Sciatic nerve (tissue), 2 donors: Measurements from ENCODE around the gene SMARCC2. TPM values are rescaled to one million over a fixed set of nuclear protein-coding genes. Genes with fewer than 3 reads are reported as not detected.
A peak's percentile ranks its signal among the peaks of the same experiment; 100 is the strongest.

Experiments used
- ATAC-seq: fragments of 200-7000 bp; cut with Tn5 transposase; one replicate; pipeline ENCODE4 v1.9.1; 2020; ENCODE audit warnings: mild to moderate bottlenecking, moderate library complexity
- DNase-seq: peaks from one replicate; pipeline ENCODE4 v3.0.0-alpha.2; 2020; ENCODE audit warnings: low spot score
- intact Hi-C: fragments of 100-400 bp; cut with DNase I; formaldehyde crosslinking; loops from one replicate; pipeline ENCODE4 v1.14.2; 2022
- total RNA-seq: library from RNA; stranded (reverse); fragmentation: NEBNext Ultra II Directional; extraction: Animal tissue kit (Norgen Biotek cat#: 25700); gene quantifications from one replicate; pipeline ENCODE4 v1.2.1, GENCODE V29; 2021
- donor health status: DM: no; HTN: no; CAD: no.
- donor health status: DM: no; HTN: no; CAD: no.

Gene SMARCC2
- 160 TPM for total RNA-seq

DNA sequence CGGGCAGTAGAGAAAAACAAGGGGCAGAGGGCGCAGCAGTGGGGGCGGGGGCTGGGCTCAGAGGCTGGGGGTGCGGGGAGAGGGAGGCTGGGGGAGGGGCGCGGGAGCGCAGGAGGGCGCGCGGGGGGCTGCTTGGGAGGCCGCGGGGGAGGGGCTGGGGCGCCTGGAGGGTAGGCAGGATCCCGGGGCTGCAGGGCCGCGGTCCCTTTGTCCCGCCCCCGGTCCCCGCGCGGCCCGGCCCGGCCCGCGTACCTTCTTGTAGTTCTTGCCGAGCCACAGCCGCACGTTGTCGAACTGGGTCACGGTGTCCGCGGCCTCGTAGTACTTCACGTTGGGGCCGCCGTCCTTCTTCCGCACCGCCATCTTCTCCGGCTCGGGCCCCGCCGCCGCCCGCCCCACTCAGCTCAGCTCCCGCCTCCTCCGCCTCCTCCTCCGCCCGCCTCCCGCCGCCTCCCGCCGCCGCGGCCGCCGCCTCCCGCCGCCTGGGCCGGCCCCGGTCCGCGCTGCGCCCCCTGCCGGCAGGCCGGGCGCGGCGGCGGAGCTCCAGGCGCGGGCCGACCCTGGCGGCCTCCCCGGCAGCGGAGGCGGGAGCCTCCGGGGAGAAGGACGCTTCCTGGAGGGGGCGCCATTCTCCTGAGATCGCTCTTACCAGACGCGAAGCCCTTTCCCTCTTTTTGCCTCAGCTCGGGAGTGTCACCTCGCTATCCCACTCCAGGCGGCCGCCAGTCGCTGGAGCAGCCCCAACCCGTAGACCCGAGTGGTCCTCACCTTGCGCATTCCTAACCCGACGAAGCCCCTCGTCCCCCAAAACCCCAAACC lies at the start of gene SMARCC2:
SMARCC2 (minus strand) TSS at position 385 of the 819 bp plus-strand sequence; CDS start at position 363, 22 bp downstream.
- ATAC-seq (peak; percentile 92), DNase-seq (peak; percentile 96)
- intact Hi-C loops: no loop called here

DNA sequence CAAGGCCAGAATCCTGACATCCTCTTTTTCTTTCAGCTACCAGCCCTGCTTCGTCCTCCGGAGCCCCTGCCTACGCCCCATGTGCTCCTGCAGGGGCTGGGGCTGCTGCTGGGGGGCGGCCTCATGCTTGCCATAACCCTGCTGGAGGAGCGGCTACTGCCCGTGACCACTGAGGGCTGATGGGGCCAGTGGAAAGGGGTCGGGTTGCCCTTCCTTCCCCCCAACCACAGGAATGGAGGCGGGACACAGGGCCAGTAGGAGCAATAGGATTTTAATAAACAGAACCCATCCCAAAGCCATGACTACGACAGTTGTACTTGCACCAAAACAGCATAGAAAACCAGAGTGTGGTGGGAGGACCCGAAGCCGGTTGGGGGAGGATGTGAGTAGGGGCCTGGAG lies 48.3 kb upstream of the SMARCC2 start:
- no peak for DNase-seq
- ATAC-seq: peak; percentile 32
- intact Hi-C loops: no loop called here

DNA sequence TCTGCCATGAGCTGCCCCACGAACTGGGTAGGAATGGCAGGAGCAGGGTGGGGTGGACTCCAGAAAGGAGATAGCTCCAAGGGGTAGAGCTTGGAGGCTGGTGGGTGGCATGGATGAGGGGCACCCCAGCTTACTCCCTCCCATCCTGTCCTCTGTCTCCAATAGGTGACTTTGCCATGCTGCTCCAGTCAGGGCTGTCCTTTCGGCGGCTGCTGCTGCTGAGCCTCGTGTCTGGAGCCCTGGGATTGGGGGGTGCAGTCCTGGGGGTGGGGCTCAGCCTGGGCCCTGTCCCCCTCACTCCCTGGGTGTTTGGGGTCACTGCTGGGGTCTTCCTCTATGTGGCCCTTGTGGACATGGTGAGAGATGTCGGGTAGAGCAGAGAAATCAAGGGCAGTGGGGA lies 47.7 kb upstream of the SMARCC2 start:
- DNase-seq: no peak
- peak; percentile 40 for ATAC-seq
- intact Hi-C loops: no loop called here

DNA sequence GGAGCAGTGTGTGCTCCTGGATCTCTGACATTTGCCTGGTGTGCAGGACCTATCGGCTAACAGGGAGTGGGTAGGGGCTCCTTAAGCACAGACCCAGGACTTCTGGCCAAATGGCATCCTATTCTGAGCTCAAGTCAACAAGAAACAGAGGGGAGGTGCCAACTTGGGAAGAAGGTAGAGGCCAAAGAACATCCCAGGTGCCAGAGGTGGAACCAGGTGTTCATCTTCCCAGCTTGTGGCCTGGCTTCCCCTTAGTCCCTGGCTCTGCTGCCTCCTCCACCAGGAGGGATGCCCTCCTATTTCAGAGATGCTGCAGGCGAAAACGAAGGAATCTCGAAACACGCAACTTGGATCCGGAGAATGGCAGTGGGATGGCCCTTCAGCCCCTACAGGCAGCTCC lies 46.8 kb upstream of the SMARCC2 start:
- DNase-seq: no peak
- ATAC-seq: no peak
- intact Hi-C loops: no loop called here

DNA sequence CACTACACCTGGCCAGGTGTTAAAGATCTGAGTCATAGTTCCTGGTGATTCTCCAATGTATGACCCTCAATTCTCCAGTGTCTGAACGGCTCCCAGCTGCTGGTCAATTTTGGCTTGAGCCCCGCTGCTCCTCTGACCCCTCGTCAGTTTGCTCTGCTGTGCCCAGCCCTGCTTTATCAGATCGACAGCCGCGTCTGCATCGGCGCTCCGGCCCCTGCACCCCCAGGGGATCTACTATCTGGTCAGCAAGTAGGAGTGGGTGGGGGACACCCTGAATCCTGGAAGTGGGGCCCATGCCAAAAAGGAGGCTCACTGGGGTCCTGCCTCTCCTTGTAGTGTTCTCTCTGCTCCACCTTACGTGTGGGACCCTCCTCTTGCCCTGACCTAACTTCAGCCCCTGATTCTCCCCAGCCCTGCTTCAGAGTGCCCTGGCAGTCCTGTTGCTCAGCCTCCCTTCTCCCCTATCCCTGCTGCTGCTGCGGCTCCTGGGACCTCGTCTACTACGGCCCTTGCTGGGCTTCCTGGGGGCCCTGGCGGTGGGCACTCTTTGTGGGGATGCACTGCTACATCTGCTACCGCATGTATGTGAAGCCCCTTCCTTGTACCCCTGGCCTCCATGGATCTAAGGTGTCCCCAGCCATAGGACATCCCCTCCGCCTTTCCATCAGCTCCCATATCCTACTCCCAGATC lies 45.6 kb upstream of the SMARCC2 start:
- no peak for DNase-seq
- ATAC-seq: no peak
- intact Hi-C loops: loop anchor here (5.0 kb wide), 1 partner anchor 187 kb away; no protein-coding TSS in a partner anchor

DNA sequence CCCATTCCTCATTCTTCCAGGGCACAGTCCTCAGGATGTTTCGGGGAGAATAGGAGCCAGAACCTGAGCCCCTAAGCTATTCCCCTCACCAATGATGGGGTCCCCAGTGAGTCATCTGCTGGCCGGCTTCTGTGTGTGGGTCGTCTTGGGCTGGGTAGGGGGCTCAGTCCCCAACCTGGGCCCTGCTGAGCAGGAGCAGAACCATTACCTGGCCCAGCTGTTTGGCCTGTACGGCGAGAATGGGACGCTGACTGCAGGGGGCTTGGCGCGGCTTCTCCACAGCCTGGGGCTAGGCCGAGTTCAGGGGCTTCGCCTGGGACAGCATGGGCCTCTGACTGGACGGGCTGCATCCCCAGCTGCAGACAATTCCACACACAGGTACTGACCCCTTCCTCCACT lies 41.9 kb upstream of the SMARCC2 start:
- ATAC-seq (no peak), DNase-seq (no peak)
- intact Hi-C loops: loop anchor here (5.0 kb wide), 1 partner anchor 191 kb away; no protein-coding TSS in a partner anchor

DNA sequence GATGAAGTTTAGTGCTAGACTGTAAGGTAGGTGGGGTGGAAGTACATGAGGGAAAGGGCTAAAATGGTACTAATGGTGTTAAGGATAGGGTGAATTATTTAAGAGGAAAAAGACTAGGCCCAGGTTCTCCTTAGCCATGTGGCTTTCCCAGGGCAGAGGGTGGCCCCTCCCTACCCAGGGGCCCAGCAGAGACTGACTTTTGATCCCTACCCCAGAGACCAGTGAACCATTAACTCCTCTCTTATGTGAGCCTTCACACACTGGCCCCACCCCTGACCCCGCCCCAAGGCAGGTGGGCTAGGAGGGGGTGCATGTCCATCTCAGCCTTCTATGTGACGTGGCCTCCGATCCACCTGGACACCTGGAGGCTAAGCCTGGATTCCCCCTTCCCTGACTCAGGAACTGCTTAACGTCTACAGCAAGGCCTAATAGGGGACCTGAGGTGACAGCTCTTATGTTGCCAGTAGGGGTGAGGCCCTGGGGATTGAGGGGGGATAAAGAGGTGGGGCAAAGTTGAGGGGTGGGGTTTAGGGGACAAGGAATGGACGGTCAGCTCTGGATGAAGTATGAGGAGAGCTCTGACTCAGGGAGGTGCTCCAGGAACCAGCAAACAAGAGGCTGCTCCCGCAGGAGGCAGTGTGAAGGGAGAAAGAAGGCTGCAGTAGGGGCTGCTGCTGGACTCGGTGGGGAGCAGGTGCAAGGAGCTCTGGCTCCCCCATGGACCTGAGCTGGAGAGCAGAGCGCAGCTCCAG lies 41.3 kb upstream of the SMARCC2 start:
- intact Hi-C loops: loop anchor here (5.0 kb wide), 1 partner anchor 192 kb away; no protein-coding TSS in a partner anchor
- ATAC-seq: no peak

DNA sequence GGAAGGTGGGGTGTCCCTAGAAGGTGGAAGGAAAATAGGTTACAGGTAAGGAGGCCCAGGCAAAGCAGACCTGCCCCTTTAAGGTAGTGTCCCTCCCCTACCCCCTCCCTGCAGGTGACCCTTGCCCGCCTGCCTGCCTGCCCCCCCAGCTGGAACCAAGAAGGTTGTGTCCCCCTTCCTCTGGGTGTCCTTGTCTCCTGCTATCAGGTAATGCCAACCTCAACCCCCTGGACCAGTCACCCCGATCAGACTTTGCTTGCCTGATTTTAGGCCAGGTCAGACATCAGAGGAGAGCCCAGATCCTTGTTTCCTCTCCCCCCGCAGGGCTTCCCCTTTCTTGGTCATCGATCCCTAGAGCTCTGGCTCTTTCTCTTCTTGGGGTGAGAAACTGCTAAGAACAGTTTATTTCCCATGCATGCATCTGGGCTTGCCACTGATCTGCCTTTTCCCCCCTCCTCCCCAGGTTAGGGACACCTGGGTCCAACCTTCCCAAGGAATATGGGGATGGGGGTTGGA lies 40.7 kb upstream of the SMARCC2 start, which contains the start of gene SLC39A5:
SLC39A5 (plus strand) TSS at position 136 of the 516 bp plus-strand sequence. CDS start 1,224 bp downstream, outside the sequence.
- ATAC-seq: no peak
- DNase-seq: no peak
- intact Hi-C loops: loop anchor here (5.0 kb wide), 1 partner anchor 192 kb away; no protein-coding TSS in a partner anchor

More for the DNA sequence above, 41.3 kb upstream of the SMARCC2 start:
- DNase-seq: no peak

DNA sequence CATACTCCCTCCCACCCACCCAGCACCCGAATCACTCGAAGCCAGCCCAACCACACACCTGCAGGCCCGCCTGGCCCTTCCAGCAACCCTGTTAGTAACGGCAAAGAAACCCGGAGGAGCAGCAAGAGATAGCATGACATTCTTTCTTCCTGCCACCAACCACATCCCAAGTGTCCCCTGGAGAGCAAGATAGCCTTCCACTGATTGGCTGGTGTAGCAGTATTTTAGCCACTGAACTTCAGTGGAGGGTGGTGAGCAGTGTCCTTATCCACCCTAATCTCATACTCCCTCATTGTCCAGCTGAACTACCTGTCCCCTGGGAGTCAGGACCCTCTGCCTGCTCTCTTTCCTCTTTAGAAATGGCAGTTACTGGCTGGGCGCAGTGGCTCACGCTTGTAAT lies 39.8 kb upstream of the SMARCC2 start:
- ATAC-seq: no peak
- no peak for DNase-seq
- intact Hi-C loops: no loop called here

DNA sequence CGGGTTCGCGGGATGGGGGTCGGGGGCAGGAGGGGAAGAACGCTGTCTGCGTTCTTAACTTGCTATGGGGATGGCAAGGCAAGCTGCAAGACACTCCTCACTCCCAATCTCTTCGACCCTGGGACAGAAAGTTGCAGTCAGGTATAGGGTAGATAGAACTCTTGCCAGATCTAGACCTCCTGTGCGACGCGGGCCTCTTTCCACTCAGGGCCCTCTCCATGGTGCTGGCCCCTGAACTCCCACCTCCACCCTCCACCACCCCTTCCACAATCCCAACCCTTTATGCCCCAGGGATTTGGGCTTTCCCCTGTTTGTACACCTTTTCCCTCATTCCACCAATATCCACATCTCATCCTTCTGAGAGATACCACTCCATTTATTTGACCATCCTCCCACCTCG lies 35.7 kb upstream of the SMARCC2 start:
- intact Hi-C loops: no loop called here
- DNase-seq (no peak), ATAC-seq (no peak)

DNA sequence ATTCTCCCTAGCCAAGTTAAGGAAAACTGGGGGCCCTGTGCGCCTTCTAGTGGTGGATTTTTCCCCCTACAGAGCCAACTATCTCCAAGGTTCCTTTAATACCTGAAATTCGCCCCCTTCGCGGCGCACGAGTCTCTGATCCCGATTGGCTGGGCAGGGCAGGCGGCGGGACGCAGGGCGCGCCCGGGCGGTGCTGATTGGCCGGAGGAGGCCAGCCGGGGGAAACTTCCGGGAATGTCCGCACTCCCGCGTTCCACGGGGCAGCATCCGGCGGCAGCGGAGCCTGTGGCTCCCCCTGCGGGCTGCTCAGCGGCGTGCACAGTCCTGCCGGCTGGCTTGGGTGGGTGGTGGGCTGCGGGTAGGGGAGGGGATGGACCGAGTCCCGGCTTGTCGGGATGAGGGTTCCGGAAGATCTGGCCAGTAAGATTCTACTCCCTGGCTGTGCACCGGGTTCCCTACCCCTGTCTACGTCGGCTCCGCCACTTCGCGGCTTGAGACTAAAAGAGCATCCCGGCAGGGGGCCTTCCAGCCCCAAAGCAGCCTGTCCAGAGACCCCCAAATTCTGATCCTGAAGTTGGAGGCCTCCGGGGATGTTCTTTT lies 34.9 kb upstream of the SMARCC2 start, which contains the start of gene NABP2:
NABP2 (plus strand) TSS at position 241 of the 600 bp plus-strand sequence. CDS start 515 bp downstream, outside the sequence.
- peak; percentile 91 for ATAC-seq
- peak; percentile 98 for DNase-seq
- intact Hi-C loops: no loop called here

DNA sequence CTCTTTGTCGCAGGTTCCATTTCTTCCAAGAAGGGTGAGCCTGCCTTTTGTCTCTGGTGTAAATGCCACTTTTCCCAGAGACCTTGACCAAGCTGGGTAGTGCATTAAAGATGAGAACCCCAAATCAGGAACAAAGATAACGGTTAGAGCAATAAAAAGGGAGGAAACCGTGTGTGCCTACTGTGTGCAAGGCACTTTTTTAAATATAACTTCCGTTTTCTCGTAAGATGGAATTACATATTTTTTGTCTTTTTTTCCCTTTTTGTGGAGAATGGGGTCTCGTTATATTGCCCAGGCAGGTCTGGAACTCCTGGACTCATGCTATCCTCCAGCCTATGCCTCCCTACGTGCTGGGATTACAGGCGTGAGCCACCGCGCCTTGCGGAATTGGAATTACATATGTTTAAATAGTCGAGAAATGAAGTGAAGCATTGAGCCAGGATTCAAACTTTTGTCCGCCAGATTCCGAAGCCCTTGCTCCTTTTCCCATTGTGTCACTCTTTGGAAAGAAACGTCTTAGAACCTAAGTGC lies 34.4 kb upstream of the SMARCC2 start:
- ATAC-seq: no peak
- DNase-seq: no peak
- intact Hi-C loops: no loop called here

DNA sequence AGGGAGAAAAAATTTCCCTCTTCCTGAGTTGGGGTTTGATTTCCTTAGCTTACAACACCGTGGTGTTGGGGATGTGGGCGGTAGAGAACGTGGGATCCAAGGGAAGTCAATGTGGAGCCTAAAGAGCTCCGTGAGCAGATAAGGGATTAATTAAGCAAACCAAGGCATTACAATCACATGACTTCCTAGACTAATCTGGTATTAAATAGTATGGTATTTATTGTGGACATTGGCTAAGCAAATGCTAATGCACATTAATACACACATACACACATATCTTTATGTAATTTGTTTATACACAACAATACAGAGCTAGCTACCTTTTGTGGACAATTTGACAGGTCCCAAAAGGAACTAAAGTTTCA lies 33.2 kb upstream of the SMARCC2 start:
- ATAC-seq: no peak
- intact Hi-C loops: no loop called here
- no peak for DNase-seq

DNA sequence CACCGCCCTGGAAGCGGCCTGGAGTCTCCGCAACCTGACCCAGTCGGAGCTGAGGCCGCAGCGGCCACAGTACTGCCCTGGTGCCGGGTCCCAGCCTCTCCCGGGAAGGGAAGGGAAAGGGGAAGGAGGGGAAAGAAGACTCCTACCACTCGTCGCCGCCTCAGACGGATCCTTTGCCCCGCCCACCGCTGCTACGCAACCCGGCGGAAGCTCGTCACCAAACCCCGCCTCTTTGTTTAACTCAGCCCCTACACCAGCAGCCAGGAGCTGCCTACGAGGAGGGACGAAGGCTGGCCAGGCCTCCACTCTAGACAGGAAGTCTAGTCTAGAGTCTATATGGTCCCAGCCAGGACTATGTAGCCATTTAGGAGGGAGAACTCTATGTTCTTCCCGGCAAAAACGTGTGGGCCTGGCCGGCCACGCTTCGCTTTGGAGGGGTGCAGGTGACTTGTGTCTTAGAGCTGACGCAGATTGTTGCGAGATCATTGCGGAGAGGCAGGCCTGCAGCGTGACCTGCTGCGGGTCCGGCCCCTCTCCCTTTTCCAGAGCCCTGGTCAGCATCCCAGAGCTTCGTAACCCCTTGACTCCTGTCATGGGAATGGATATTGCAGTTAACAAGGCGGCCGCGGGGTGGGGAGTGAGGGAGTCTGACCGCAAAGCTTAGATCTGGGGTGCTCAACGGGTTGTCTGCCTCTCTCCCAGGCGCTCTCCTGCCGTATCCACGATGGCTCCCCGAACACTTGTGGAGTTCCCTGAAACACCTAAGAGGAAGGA lies 32.7 kb upstream of the SMARCC2 start, which contains the start of gene RNF41:
RNF41 (minus strand) TSS at position 166 of the 774 bp plus-strand sequence. CDS start 7,875 bp downstream, outside the sequence.
- intact Hi-C loops: no loop called here
- DNase-seq (peak; percentile 99), ATAC-seq (peak; percentile 95)

DNA sequence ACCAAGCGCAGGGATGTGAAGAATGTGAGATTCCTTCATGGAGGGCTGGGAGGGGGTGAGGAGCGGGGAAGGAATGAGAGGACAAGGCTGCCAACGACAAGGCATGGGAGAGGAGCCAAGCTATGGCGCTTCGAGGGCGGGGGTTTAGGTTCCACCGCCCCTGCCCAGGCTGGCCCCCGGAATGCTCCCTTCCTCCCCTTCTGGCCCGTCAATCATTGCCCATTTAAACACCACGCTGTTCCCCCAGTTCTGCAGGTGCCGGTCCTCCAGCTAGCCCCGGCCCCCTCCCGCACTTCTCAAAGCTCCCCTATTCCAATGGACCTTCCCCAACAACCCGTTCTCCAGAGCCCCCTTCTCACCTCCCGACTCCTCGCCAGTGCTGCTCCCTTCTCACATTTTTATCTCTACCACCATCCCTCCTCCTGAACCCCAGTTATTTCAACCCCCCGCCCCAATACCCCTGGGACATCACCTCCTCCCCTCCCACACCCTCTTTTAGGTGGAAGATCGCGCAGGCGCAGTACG lies 32.0 kb upstream of the SMARCC2 start:
- peak; percentile 32 for ATAC-seq
- peak; percentile 78 for DNase-seq
- intact Hi-C loops: no loop called here

DNA sequence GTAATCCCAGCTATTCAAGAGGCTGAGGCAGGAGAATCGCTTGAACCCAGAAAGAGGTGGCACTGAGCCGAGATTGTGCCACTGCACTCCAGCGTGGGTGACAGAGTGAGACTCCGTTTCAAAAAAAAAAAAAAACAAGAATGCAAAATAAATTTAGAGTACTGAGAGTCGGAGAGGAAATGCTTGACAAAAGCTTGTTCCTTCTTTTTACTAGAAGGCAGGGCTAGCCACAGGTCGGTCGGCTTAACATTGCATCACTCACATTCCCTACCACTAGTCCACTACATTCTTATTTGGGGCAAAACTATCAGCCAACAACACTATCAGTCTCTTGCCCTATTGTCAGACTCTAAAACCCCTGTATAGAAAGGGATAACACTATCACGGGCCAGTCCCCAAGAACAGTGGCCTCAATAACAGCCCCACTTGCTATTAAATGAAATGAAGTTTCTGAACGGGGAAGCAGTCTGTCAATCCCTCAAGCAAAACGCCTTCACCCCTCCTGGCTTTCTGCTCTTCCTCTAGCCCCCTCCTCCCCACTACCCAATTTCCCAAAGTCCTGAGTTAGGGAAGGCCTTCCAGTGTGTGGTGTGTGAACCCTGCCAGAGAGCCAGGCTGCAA lies 31.4 kb upstream of the SMARCC2 start:
- intact Hi-C loops: no loop called here
- DNase-seq: no peak
- ATAC-seq: no peak

DNA sequence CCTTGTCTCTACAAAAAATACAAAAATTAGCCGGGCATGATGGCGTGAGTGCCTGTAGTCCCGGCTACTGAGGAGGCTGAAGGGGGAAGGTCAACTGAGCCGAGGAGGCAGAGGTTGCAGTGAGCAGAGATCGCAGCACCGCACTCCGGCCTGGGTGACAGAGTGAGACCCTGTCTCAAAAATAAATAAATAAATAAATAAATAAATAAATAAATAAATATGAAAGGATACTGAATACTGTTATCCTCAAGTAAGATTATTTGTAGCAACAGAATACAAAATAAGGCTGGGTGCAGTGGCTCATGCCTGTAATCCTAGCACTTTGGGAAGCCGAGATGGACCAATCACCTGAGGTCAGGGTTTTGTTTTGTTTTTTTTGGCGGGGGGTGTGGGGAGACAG lies 30.6 kb upstream of the SMARCC2 start:
- DNase-seq (no peak), ATAC-seq (no peak)
- intact Hi-C loops: no loop called here
